RWPE2 (cell line): ENCODE data around the gene HDAC3.

Source experiments
- ATAC-seq: fragments of 200-7000 bp; cut with Tn5 transposase; 3 replicates; pipeline ENCODE4 v1.9.1; 2021; ENCODE audit warnings: low read depth
- DNase-seq: peaks from one replicate; pipeline ENCODE4 v3.0.0-alpha.2; 2020; ENCODE audit warnings: low spot score
- H3K27ac ChIP-seq: fragments of 450-650 bp; 2 replicates; pipeline ENCODE4 v1.5.1; 2017; ENCODE audit warnings: mild to moderate bottlenecking; ENCODE audit not compliant: poor library complexity, severe bottlenecking
- H3K27me3 ChIP-seq: fragments of 250-450 bp; sonication (Bioruptor Pico); 2 replicates; pipeline ENCODE4 v1.5.1; 2021; ENCODE audit warnings: mild to moderate bottlenecking, moderate library complexity; ENCODE audit not compliant: insufficient read depth, poor library complexity, severe bottlenecking
- H3K36me3 ChIP-seq: fragments of 250-450 bp; sonication (Bioruptor Pico); 2 replicates; pipeline ENCODE4 v1.5.1; 2020; ENCODE audit warnings: low read depth, mild to moderate bottlenecking, moderate library complexity
- H3K4me1 ChIP-seq: fragments of 250-450 bp; sonication (Bioruptor Pico); 2 replicates; pipeline ENCODE4 v1.5.1; 2021; ENCODE audit warnings: mild to moderate bottlenecking, moderate library complexity; ENCODE audit not compliant: insufficient read depth, poor library complexity, severe bottlenecking
- H3K4me3 ChIP-seq: fragments of 250-450 bp; sonication (Bioruptor Pico); 2 replicates; pipeline ENCODE4 v1.5.1; 2021; ENCODE audit warnings: mild to moderate bottlenecking, moderate library complexity; ENCODE audit not compliant: severe bottlenecking
- H3K9me3 ChIP-seq: fragments of 250-450 bp; sonication (Bioruptor Pico); 2 replicates; pipeline ENCODE4 v1.5.1; 2021; ENCODE audit warnings: mild to moderate bottlenecking, moderate library complexity; ENCODE audit not compliant: severe bottlenecking
- CTCF ChIP-seq: fragments of 450-650 bp; IDR thresholded peaks from one replicate; pipeline ENCODE4 v1.5.1; 2017; ENCODE audit warnings: mild to moderate bottlenecking, moderate library complexity; ENCODE audit not compliant: poor library complexity, severe bottlenecking

The HDAC3 gene

GRCh38 chr5:141632650-141633049, 4.0 kb downstream of the HDAC3 start:
- no peak for TF ChIP-seq CTCF
- H3K4me3 ChIP-seq = no peak overlapping the region
- H3K27ac ChIP-seq = no peak overlapping the region
- peaks cover 67% of the 10 kb centered on the region for H3K36me3 ChIP-seq
- peaks cover 5% of the 10 kb centered on the region for H3K4me1 ChIP-seq
- no peaks in the 10 kb centered on the region for H3K27me3 ChIP-seq
- ATAC-seq (no peak), DNase-seq (no peak)
- no peaks in the 10 kb centered on the region for H3K9me3 ChIP-seq

- Histone ChIP-seq H3K4me1 (peaks cover 3% of the 10 kb centered on the region), H3K36me3 (peaks cover 84% of the 10 kb centered on the region)
- no peak for TF ChIP-seq CTCF
These were observed 6.0 kb downstream of the HDAC3 start for GRCh38 chr5:141630570-141631140.

GRCh38 chr5:141628175-141628788, 8.4 kb downstream of the HDAC3 start:
- DNase-seq = peak; percentile 56
- ATAC-seq = no peak
- H3K36me3 ChIP-seq = peaks cover 89% of the 10 kb centered on the region
- no peaks in the 10 kb centered on the region for H3K4me1 ChIP-seq
- no peaks in the 10 kb centered on the region for H3K27me3 ChIP-seq
- TF ChIP-seq CTCF = no peak
- H3K9me3 ChIP-seq = no peaks in the 10 kb centered on the region
- H3K4me3 ChIP-seq = no peak overlapping the region
- H3K27ac ChIP-seq = no peak overlapping the region

More at GRCh38 chr5:141630570-141631140, 6.0 kb downstream of the HDAC3 start:
- H3K27me3 ChIP-seq = no peaks in the 10 kb centered on the region
- DNase-seq (no peak), ATAC-seq (no peak)
- no peaks in the 10 kb centered on the region for H3K9me3 ChIP-seq
- no peak overlapping the region for H3K4me3 ChIP-seq
- H3K27ac ChIP-seq = no peak overlapping the region

- H3K4me1 ChIP-seq = no peaks in the 10 kb centered on the region
- no peak for ATAC-seq
These were observed 13.0 kb downstream of the HDAC3 start for GRCh38 chr5:141623611-141624010.

More at GRCh38 chr5:141623611-141624010, 13.0 kb downstream of the HDAC3 start:
- Histone ChIP-seq H3K36me3 (peaks cover 72% of the 10 kb centered on the region), H3K27me3 (no peaks in the 10 kb centered on the region), H3K9me3 (no peaks in the 10 kb centered on the region), H3K4me3 (no peak overlapping the region), H3K27ac (no peak overlapping the region)
- no peak for DNase-seq
- TF ChIP-seq CTCF = no peak
